Stomach (tissue), 4 donors: ENCODE data around the gene OTX2.

Experiments used
- CTCF ChIP-seq, 7 experiments: fragments of 450-650 bp in 4 of 7; fragments of 200-600 bp in 3 of 7; sonication (generic) in 3 of 7; IDR thresholded peaks; one replicate each; pipeline ENCODE4 v1.5.1; 2016 to 2019; ENCODE audit warnings: antibody characterized with exemption in 7 of 7, control low read depth in 2 of 7, mild to moderate bottlenecking in 1 of 7
- EP300 ChIP-seq: sonication (generic); formaldehyde crosslinking; IDR thresholded peaks from one replicate; pipeline ENCODE4 v1.6.1; 2017; ENCODE audit warnings: antibody characterized with exemption
- POLR2A ChIP-seq, 4 donors: fragments of 450-650 bp; IDR thresholded peaks; one replicate each; pipeline ENCODE4 v1.6.1; 2016; ENCODE audit warnings: antibody characterized with exemption in 4 of 4, control low read depth in 2 of 4, mild to moderate bottlenecking in 1 of 4, moderate library complexity in 1 of 4

- TF ChIP-seq CTCF (IDR thresholded peaks at IDR 0.05) (no peak), POLR2A (IDR thresholded peaks at IDR 0.05) (no peak), EP300 (no peak)
Observed at GRCh38 chr14:56805992-56806727, 4.1 kb downstream of the OTX2 start.
